Lower leg skin (tissue), 4 donors: Measurements from ENCODE around the gene TANC1. TPM values are rescaled to one million over a fixed set of nuclear protein-coding genes. Genes with fewer than 3 reads are reported as not detected.

Experiments used
- DNase-seq, 2 donors: peaks; one replicate each; pipeline ENCODE4 v3.0.0-alpha.2; 2019; ENCODE audit warnings: low spot score in 2 of 2
- H3K4me3 ChIP-seq: fragments of 200-600 bp; sonication (generic); 2 replicates; pipeline ENCODE4 v1.5.1; 2017; ENCODE audit warnings: mild to moderate bottlenecking, low read depth; ENCODE audit not compliant: poor library complexity, severe bottlenecking
- POLR2A ChIP-seq, 2 donors: fragments of 450-650 bp; IDR thresholded peaks; one replicate each; pipeline ENCODE4 v1.6.1; 2016 to 2017; ENCODE audit warnings: antibody characterized with exemption in 2 of 2, mild to moderate bottlenecking in 1 of 2, moderate library complexity in 1 of 2
- WGBS, 2 donors: methylation state at CpG; one replicate each; pipeline ENCODE4 v1.1.5; 2018; 5-methylcytosine and 5-hydroxymethylcytosine counted together
- intact Hi-C: fragments of 100-400 bp; cut with DNase I; formaldehyde crosslinking; loops from one replicate; pipeline ENCODE4 v1.15.0; 2023; ENCODE audit warnings: low total_unique reads
- total RNA-seq, 4 donors: library from RNA; depleted of rRNA; stranded (reverse); fragments of >200 nt; gene quantifications; one replicate each; pipeline ENCODE4 v1.1.0, GENCODE V29; 2016
- TF ChIP-seq, protein P1 (sequence below), 3 donors: fragments of 450-650 bp; IDR thresholded peaks; one replicate each; pipeline ENCODE4 v1.5.1; 2016; ENCODE audit warnings: antibody characterized with exemption in 3 of 3, mild to moderate bottlenecking in 3 of 3, moderate library complexity in 2 of 3

TANC1 gene
- total RNA-seq, 4 donors from 2014 or later = 65.8 to 111 (median 93.6) TPM

- TF ChIP-seq POLR2A (IDR thresholded peaks at IDR 0.05) = no peak
- TF ChIP-seq, protein P1, sequence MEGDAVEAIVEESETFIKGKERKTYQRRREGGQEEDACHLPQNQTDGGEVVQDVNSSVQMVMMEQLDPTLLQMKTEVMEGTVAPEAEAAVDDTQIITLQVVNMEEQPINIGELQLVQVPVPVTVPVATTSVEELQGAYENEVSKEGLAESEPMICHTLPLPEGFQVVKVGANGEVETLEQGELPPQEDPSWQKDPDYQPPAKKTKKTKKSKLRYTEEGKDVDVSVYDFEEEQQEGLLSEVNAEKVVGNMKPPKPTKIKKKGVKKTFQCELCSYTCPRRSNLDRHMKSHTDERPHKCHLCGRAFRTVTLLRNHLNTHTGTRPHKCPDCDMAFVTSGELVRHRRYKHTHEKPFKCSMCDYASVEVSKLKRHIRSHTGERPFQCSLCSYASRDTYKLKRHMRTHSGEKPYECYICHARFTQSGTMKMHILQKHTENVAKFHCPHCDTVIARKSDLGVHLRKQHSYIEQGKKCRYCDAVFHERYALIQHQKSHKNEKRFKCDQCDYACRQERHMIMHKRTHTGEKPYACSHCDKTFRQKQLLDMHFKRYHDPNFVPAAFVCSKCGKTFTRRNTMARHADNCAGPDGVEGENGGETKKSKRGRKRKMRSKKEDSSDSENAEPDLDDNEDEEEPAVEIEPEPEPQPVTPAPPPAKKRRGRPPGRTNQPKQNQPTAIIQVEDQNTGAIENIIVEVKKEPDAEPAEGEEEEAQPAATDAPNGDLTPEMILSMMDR (IDR thresholded peaks at IDR 0.05) = no peak
- intact Hi-C loops = no loop called here
- H3K4me3 ChIP-seq = no peak overlapping the region
- WGBS, 2 donors = 30 to 42% methylated on average over 1 of the region's 1 CpG
- DNase-seq = no peak
Observed at GRCh38 chr2:159066541-159067156, 98.2 kb downstream of the TANC1 start.

DNA sequence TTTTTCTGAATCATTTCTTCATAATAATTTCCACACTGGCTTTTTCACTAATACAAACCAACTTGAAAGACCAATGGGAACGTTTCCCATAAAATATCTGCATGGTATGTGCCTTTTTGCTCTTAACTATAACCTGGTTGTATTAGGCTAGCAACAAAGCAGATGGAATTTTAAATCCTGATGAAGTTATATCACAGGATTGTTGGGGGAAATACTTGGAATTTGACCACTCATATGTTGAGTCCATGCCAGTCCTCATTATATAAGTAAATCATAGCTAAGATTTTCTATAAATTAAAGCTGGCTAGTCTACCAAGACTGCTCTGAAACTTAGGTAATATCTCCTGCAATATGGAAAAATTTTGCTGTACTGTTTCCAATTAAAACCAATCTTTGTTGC is 99.5 kb downstream of the TANC1 start:
- TF ChIP-seq POLR2A (IDR thresholded peaks at IDR 0.05) = no peak
- TF ChIP-seq, protein P1 (IDR thresholded peaks at IDR 0.05) = no peak
- intact Hi-C loops = no loop called here

DNA sequence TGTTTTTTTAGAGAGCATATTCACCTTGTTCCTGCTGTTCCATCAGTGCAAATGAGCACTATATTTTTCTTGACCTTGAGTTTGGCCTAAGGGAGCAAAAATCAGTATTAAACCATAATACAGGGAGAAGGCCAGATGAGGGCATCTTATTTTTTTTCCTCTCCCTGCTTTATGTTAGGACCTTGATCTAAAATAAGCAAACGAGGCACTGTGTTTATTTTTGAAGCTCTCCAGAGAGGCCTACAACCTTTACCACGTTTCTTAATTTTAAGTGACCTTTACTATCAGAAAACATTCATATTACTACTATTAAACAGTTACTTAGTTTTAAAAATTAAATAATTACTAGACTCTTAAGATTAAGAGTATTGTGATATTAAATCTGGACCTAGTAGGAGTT is 100.8 kb downstream of the TANC1 start:
- H3K4me3 ChIP-seq = no peak overlapping the region
- intact Hi-C loops = no loop called here
- no peak for TF ChIP-seq POLR2A (IDR thresholded peaks at IDR 0.05)
- TF ChIP-seq, protein P1 (IDR thresholded peaks at IDR 0.05) = no peak
- DNase-seq = no peak
- WGBS, 2 donors = 78 to 86% methylated on average over 2 of the region's 2 CpGs

More for the DNA sequence above, 99.5 kb downstream of the TANC1 start:
- H3K4me3 ChIP-seq = no peak overlapping the region
- DNase-seq = no peak
- WGBS, 2 donors = 35 to 40% methylated on average over 1 of the region's 1 CpG

GRCh38 chr2:159070235-159070634 is 101.8 kb downstream of the TANC1 start:
- TF ChIP-seq POLR2A (IDR thresholded peaks at IDR 0.05) = no peak
- TF ChIP-seq, protein P1 (IDR thresholded peaks at IDR 0.05) = no peak
- no peak for DNase-seq
- no peak overlapping the region for H3K4me3 ChIP-seq
- intact Hi-C loops = no loop called here
- WGBS, 2 donors = 45 to 60% methylated on average over 2 of the region's 2 CpGs

GRCh38 chr2:159071190-159071915 is 102.9 kb downstream of the TANC1 start:
- DNase-seq = no peak
- intact Hi-C loops = no loop called here
- TF ChIP-seq, protein P1 (IDR thresholded peaks at IDR 0.05) = no peak
- TF ChIP-seq POLR2A (IDR thresholded peaks at IDR 0.05) = no peak
- no peak overlapping the region for H3K4me3 ChIP-seq
- 51 to 55% methylated on average over 2 of the region's 2 CpGs for WGBS, 2 donors
